ENCODE results near the gene BRME1. TPM values are rescaled to one million over a fixed set of nuclear protein-coding genes. Genes with fewer than 3 reads are reported as not detected.
A peak's percentile ranks its signal among the peaks of the same experiment; 100 is the strongest.

Gene BRME1
- total and polyA plus RNA-seq, 2 of the 13 experiments (the other 11 are each of a cell fraction or from before 2014, with no cell fraction given) = 0.74 to 1.5 TPM

GRCh38 chr19:13881692-13882418 is 24.1 kb downstream of the BRME1 start (continued):
- TF ChIP-seq AHR (CRISPR knock-in tag; IDR thresholded peaks at IDR 0.05) (no peak), ZNF441 (CRISPR knock-in tag; IDR thresholded peaks at IDR 0.05; ENCODE audit: borderline replicate concordance) (no peak), DRAP1 (CRISPR knock-in tag; IDR thresholded peaks at IDR 0.05) (no peak), MTF2 (CRISPR knock-in tag; IDR thresholded peaks at IDR 0.05; ENCODE audit: borderline replicate concordance) (no peak), ZKSCAN1 (IDR thresholded peaks at IDR 0.05; ENCODE audit: low read length) (no peak), ZNF451 (CRISPR knock-in tag; IDR thresholded peaks at IDR 0.05) (no peak), E2F1 (CRISPR knock-in tag; IDR thresholded peaks at IDR 0.05) (no peak), ZNF7 (CRISPR knock-in tag; IDR thresholded peaks at IDR 0.05) (no peak), ZNF879 (CRISPR knock-in tag; IDR thresholded peaks at IDR 0.05) (no peak), ZNF687 (CRISPR knock-in tag; IDR thresholded peaks at IDR 0.05) (peak; percentile 60), GABPA (IDR thresholded peaks at IDR 0.05; ENCODE audit: low read depth, low read length) (no peak), GABPA (CRISPR knock-in tag; IDR thresholded peaks at IDR 0.05; ENCODE audit: low read depth) (no peak), HNRNPK (IDR thresholded peaks at IDR 0.05; ENCODE audit: low read depth, low read length, poor library complexity, severe bottlenecking) (no peak), BRCA1 (CRISPR knock-in tag; IDR thresholded peaks at IDR 0.05) (no peak), SKIL (CRISPR knock-in tag; IDR thresholded peaks at IDR 0.05; ENCODE audit: borderline replicate concordance) (no peak), RARA (CRISPR knock-in tag; IDR thresholded peaks at IDR 0.05) (no peak)
- TF ChIP-seq, protein P1, sequence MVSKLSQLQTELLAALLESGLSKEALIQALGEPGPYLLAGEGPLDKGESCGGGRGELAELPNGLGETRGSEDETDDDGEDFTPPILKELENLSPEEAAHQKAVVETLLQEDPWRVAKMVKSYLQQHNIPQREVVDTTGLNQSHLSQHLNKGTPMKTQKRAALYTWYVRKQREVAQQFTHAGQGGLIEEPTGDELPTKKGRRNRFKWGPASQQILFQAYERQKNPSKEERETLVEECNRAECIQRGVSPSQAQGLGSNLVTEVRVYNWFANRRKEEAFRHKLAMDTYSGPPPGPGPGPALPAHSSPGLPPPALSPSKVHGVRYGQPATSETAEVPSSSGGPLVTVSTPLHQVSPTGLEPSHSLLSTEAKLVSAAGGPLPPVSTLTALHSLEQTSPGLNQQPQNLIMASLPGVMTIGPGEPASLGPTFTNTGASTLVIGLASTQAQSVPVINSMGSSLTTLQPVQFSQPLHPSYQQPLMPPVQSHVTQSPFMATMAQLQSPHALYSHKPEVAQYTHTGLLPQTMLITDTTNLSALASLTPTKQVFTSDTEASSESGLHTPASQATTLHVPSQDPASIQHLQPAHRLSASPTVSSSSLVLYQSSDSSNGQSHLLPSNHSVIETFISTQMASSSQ (IDR thresholded peaks at IDR 0.05; ENCODE audit: low read depth) = no peak
- TF ChIP-seq, protein P1 (CRISPR knock-in tag; IDR thresholded peaks at IDR 0.05; ENCODE audit: borderline replicate concordance) = no peak
